ENCODE results near the gene IKZF2. TPM values are rescaled to one million over a fixed set of nuclear protein-coding genes. Genes with fewer than 3 reads are reported as not detected.

Gene IKZF2
- total and polyA plus RNA-seq, 2 donors (not counting 3 experiments of a cell fraction or from before 2014, with no cell fraction given) = 0.08 to 0.46 TPM

DNA sequence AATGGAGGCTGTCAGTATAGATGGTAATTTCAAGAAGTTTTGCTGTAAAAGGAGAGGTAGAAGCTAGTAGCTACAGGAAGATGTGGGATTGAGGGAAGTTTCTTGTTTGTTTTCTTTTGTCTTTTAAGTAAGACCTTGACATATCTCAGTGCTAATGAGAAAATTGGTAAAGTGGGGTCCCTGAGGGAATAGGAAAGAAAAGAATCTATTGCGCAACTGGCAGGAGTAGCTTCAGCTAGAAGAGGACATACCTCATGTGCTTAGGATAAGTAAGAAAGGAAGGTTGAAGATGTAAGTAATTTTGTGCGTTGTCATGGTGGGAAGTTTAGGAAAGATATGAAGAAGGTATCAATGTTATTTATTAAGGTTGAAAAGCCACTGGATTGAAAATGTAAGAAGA lies 8.4 kb upstream of the IKZF2 start:
- H3K9me1 ChIP-seq (replicated peaks; ENCODE audit: control insufficient read depth, extremely low read depth, insufficient read depth, low read length) = no peaks in the 10 kb centered on the region
- no TSS peak for BruUV-seq (replicated peaks)
- H3K27ac ChIP-seq (ENCODE audit: insufficient read depth, low read depth, low read length) = no peak overlapping the region
- CTCF ChIA-PET = interaction anchor here (3.0 kb wide), 1 partner anchor 382 kb away, joined by 11 read pairs; no protein-coding TSS in a partner anchor
- H3K4me2 ChIP-seq (ENCODE audit: insufficient read depth, low read length) = no peak overlapping the region
- TF ChIP-seq CTCF (IDR thresholded peaks at IDR 0.05; ENCODE audit: extremely low read depth in 1 of 2, insufficient read depth in 1 of 2, low read depth in 1 of 2, low read length in 2 of 2) = no peak
- no peak overlapping the region for H3K9ac ChIP-seq (replicated peaks; ENCODE audit: extremely low read depth, insufficient read depth, low read length)
- no peaks in the 10 kb centered on the region for H3K36me3 ChIP-seq (ENCODE audit: control insufficient read depth in 2 of 2, extremely low read depth in 1 of 2, insufficient read depth in 2 of 2, low read length in 2 of 2)
- DNase-seq (ENCODE audit: low read depth, low spot score) (no peak), FAIRE-seq (no peak)
- dilution Hi-C loops (cut with MboI; ENCODE audit: extremely low pct_ligation_motif_present, low sequenced_read_pairs) = no loop called here
- no peaks in the 10 kb centered on the region for H3K79me2 ChIP-seq (ENCODE audit: control insufficient read depth, insufficient read depth, low read length)
- no peaks in the 10 kb centered on the region for H3K9me3 ChIP-seq (replicated peaks; ENCODE audit: control insufficient read depth, insufficient read depth, low read length)
- no peak overlapping the region for H2AFZ ChIP-seq (ENCODE audit: low read depth, low read length)
- POLR2A ChIA-PET = no interaction called here
- H3K27me3 ChIP-seq (ENCODE audit: control insufficient read depth in 2 of 2, insufficient read depth in 2 of 2, low read length in 2 of 2) = peaks cover 0 to 8% of the 10 kb centered on the region in 2 experiments
- H4K20me1 ChIP-seq (replicated peaks; ENCODE audit: control insufficient read depth, extremely low read depth, insufficient read depth, low read length) = no peaks in the 10 kb centered on the region
- no peaks in the 10 kb centered on the region for H3K4me1 ChIP-seq (ENCODE audit: control insufficient read depth, extremely low read depth, insufficient read depth, low read length)
- intact Hi-C loops (cut with micrococcal nuclease) = no loop called here
- H3K4me3 ChIP-seq (replicated peaks in 1 of 3; ENCODE audit: insufficient read depth in 1 of 3, low read depth in 1 of 3, low read length in 3 of 3) = no peak overlapping the region

- ChIA-PET POLR2A (no interaction called here), CTCF (interaction anchor here (1.1 to 1.2 kb wide), 2 partner anchors 380 to 471 kb away, joined by 4 read pairs; no protein-coding TSS in a partner anchor)
- H3K27ac ChIP-seq (ENCODE audit: insufficient read depth, low read depth, low read length) = no peak overlapping the region
- no peak overlapping the region for H2AFZ ChIP-seq (ENCODE audit: low read depth, low read length)
- no peak overlapping the region for H3K4me3 ChIP-seq (replicated peaks in 1 of 3; ENCODE audit: insufficient read depth in 1 of 3, low read depth in 1 of 3, low read length in 3 of 3)
- H3K4me2 ChIP-seq (ENCODE audit: insufficient read depth, low read length) = no peak overlapping the region
- H3K9me1 ChIP-seq (replicated peaks; ENCODE audit: control insufficient read depth, extremely low read depth, insufficient read depth, low read length) = no peaks in the 10 kb centered on the region
- intact Hi-C loops (cut with micrococcal nuclease) (no loop called here), dilution Hi-C loops (cut with MboI; ENCODE audit: extremely low pct_ligation_motif_present, low sequenced_read_pairs) (no loop called here)
- no peaks in the 10 kb centered on the region for H4K20me1 ChIP-seq (replicated peaks; ENCODE audit: control insufficient read depth, extremely low read depth, insufficient read depth, low read length)
- no peaks in the 10 kb centered on the region for H3K36me3 ChIP-seq (ENCODE audit: control insufficient read depth in 2 of 2, extremely low read depth in 1 of 2, insufficient read depth in 2 of 2, low read length in 2 of 2)
- H3K9me3 ChIP-seq (replicated peaks; ENCODE audit: control insufficient read depth, insufficient read depth, low read length) = no peaks in the 10 kb centered on the region
- peaks cover 3% of the 10 kb centered on the region for H3K4me1 ChIP-seq (ENCODE audit: control insufficient read depth, extremely low read depth, insufficient read depth, low read length)
- DNase-seq (ENCODE audit: low read depth, low spot score) (no peak), FAIRE-seq (no peak)
- peaks cover 3 to 21% of the 10 kb centered on the region in 2 experiments for H3K27me3 ChIP-seq (ENCODE audit: control insufficient read depth in 2 of 2, insufficient read depth in 2 of 2, low read length in 2 of 2)
- BruUV-seq (replicated peaks) = no TSS peak
- no peak overlapping the region for H3K9ac ChIP-seq (replicated peaks; ENCODE audit: extremely low read depth, insufficient read depth, low read length)
- no peaks in the 10 kb centered on the region for H3K79me2 ChIP-seq (ENCODE audit: control insufficient read depth, insufficient read depth, low read length)
- TF ChIP-seq, protein P1, sequence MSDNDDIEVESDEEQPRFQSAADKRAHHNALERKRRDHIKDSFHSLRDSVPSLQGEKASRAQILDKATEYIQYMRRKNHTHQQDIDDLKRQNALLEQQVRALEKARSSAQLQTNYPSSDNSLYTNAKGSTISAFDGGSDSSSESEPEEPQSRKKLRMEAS (IDR thresholded peaks at IDR 0.05; ENCODE audit: insufficient read depth, insufficient read length) = no peak
- TF ChIP-seq EZH2 (IDR thresholded peaks at IDR 0.05; ENCODE audit: borderline replicate concordance, low read depth, low read length, severe bottlenecking) = no peak
- no peak for TF ChIP-seq POLR2AphosphoS5 (IDR thresholded peaks at IDR 0.05; ENCODE audit: insufficient read depth, low read depth, low read length)
- TF ChIP-seq GATA2 (IDR thresholded peaks at IDR 0.05; ENCODE audit: insufficient read depth, insufficient read length, low read depth, low read length) = no peak
- no peak for TF ChIP-seq POLR2A (IDR thresholded peaks at IDR 0.05; ENCODE audit: low read depth, low read length)
- TF ChIP-seq JUN (IDR thresholded peaks at IDR 0.05; ENCODE audit: borderline replicate concordance, insufficient read depth, insufficient read length, low read depth) = no peak
- TF ChIP-seq MYC (IDR thresholded peaks at IDR 0.05; ENCODE audit: low read depth, low read length) = no peak
- no peak for TF ChIP-seq FOS (IDR thresholded peaks at IDR 0.05; ENCODE audit: borderline replicate concordance, insufficient read depth, low read length)
- TF ChIP-seq CTCF (IDR thresholded peaks at IDR 0.05; ENCODE audit: extremely low read depth in 1 of 2, insufficient read depth in 1 of 2, low read depth in 1 of 2, low read length in 2 of 2) = no peak
These were observed 5.8 kb upstream of the IKZF2 start for GRCh38 chr2:213157242-213157641.

All from endothelial cell of umbilical vein (primary cell).